Measurements from ENCODE around the gene TRUB1.

GRCh38 chr10:114938856-114939193 is 830 bp downstream of the TRUB1 start:
- TF ChIP-seq EZH2phosphoT487 (IDR thresholded peaks at IDR 0.05; ENCODE audit: insufficient read depth, low read depth) (no peak), EZH2 (IDR thresholded peaks at IDR 0.05; ENCODE audit: insufficient read depth, poor library complexity, severe bottlenecking) (no peak)
